NCI-H526 (cell line): ENCODE data around the gene PRF1.
A peak's percentile ranks its signal among the peaks of the same experiment; 100 is the strongest.
"Not testable (repeated sequence)": the region's sequence is repeated elsewhere in the genome, so short reads cannot be mapped to it uniquely, and the experiment has no call there.

ENCODE experiments used
- DNase-seq, 2 experiments: peaks; one replicate each; lab custom pipeline; 2025; lab: John Stamatoyannopoulos, UW

The PRF1 gene

GRCh38 chr10:70602665-70603448, at the start of gene PRF1:
Gene PRF1 (minus strand): TSS chr10:70602741. CDS start chr10:70600902, 1,839 bp downstream.
- no peak for DNase-seq

DNA sequence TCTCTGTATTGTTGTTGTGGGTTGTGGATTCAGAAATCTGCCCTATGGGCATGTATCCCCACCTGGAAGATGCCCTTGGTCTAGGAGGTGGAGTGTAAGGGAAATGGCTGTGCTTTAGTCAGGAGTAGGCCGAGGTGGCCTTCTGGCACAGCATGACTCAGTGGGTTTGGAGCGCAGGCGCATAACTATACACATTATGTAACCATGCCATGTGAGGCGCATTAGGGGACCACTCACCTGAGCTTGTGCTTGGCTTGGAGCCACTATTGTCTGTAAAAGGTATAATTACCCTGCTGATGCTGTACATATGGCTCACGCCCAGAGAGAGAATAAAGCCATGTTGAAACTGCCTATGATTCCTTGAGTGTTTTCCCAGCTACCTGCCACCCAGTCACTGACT, 49.1 kb upstream of the PRF1 start:
- peak in 1 of 2 experiments; percentile 15 for DNase-seq

DNA sequence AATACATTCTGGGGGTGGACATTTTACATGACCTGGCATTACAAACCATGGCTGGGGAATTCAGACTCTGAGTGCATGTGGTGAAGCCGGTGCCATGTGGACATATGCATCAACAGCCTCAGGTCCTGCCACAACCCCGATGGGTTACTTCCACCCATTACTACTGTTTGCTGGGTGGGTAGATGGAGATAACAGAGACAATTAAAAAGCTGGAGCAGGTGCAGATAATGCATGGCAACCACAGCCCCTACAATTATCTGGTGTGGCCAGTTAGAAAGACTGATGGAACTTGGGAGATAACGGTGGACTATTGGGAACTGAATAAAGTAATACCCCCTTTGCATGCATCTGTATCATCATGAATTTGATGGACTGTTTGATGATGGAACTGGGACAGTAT, 48.2 kb upstream of the PRF1 start:
- no peak for DNase-seq

DNA sequence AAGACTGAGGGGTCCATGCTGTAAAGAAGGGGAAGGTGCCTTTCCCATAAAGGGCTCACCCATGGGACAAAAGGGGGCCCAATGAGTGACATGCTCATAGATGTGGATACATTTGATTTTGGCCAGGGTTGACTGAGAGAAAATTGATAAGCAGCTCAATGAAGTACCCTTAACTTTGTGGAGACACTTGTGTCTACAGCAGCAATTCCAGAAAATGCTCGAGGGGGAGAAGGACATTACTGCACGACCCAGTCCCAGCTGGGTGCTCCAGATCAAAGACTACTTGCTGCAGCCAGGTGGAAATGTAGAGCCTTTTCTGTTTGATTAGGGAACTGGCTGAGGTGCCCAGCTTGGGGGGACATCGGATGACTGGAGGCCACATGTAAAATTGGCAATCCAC, 47.6 kb upstream of the PRF1 start:
- DNase-seq: no peak

GRCh38 chr10:70649526-70649925, 47.0 kb upstream of the PRF1 start:
- no peak for DNase-seq

- no peak for DNase-seq
Observed at GRCh38 chr10:70648427-70648826, 45.9 kb upstream of the PRF1 start.

DNA sequence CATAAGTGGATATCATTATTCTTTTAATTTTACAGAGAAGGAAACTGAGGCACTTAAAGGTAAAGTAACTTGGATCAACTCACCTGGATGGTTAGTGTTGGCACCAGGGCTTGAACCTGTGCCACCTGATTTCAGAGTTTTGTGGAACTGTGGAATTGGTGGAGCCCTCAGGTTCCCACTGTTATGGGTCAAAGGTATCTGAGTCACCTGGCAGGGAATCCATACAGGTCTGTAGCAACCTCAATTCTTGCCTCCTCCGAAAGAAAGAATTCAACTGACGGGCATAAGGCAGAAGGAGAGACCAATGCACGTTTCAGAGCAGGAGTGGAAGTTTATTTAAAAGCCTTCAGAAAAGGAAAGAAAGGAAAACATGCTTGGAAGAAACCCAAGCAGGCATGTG, 44.5 kb upstream of the PRF1 start:
- no peak for DNase-seq

- not testable (repeated sequence) for DNase-seq
Observed at GRCh38 chr10:70644959-70645358, 42.4 kb upstream of the PRF1 start.

- DNase-seq: not testable (repeated sequence)
Observed at GRCh38 chr10:70643272-70643671, 40.7 kb upstream of the PRF1 start.

DNA sequence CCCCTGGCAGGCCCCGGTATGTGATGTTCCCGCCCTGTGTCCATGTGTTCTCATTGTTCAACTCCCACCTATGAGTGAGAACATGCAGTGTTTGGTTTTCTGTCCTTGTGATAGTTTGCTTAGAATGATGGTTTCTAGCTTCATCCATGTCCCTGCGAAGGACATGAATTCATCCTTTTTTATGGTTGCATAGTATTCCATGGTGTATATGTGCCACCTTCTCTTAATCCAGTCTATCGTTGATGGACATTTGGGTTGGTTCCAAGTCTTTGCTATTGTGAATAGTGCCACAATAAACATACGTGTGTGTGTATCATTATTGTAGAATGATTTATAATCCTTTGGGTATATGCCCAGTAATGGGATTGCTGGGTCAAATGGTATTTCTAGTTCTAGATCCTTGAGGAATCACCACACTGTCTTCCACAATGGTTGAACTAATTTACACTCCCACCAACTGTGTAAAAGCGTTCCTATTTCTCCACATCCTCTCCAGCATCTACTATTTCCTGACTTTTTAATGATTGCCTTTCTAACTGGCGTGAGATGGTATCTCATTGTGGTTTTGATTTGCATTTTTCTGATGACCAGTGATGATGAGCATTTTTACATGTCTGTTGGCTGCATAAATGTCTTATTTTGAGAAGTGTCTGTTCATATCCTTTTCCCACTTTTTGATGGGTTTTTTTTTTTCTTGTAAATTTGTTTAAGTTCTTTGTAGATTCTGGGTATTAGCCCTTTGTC, 37.3 kb upstream of the PRF1 start:
- not testable (repeated sequence) for DNase-seq

- DNase-seq: not testable (repeated sequence)
Observed at GRCh38 chr10:70634515-70634914, 32.0 kb upstream of the PRF1 start.

- DNase-seq: no peak
Observed at GRCh38 chr10:70634011-70634410, 31.5 kb upstream of the PRF1 start.

DNA sequence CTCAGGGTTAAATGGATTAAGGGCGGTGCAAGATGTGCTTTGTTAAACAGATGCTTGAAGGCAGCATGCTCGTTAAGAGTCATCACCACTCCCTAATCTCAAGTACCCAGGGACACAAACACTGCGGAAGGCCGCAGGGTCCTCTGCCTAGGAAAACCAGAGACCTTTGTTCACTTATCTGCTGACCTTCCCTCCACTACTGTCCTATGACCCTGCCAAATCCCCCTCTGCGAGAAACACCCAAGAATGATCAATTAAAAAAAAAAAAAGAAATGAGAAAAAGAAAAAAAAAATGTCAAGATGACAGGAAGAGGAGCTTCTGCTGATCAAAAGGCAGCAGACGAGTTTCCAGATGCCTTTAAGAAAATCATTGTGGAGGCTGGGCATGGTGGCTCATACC, 29.2 kb upstream of the PRF1 start:
- DNase-seq: not testable (repeated sequence)

DNA sequence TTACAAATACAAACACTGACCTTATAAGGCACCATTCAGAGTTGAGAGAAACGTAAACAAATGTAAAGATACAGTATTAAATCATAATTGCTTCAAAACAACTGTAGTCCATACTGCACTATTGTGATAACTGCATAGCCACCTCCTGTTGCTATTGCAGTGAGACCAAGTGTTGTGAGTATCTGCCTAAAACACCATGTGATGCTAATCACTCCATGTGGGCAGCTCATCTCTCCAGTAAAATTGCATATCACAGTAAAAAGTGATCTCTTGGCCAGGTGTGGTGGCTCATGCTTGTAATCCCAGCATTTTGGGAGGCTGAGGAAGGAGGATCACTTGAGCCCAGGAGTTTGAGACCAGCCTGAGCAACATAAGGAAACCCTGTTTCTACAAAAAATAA, 26.8 kb upstream of the PRF1 start:
- DNase-seq: no peak

DNA sequence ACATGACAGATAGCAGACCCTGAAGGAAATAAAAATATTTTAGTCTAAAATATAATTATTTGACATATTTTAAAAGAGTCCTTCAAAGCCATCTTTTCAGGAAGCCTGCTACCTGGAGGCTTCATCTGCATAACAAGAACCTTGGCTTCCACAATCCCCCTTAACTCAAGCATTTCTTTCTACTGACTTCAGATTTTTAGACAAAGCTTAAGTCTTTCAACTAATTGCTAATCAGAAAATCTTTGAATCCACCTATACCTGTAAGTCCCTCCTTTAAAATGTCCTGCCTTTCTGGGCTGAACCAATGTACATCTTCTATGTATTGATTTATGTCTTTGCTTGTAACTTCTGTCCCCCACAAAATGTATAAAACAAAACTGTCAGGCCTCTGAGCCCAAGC, 23.5 kb upstream of the PRF1 start:
- no peak for DNase-seq

DNA sequence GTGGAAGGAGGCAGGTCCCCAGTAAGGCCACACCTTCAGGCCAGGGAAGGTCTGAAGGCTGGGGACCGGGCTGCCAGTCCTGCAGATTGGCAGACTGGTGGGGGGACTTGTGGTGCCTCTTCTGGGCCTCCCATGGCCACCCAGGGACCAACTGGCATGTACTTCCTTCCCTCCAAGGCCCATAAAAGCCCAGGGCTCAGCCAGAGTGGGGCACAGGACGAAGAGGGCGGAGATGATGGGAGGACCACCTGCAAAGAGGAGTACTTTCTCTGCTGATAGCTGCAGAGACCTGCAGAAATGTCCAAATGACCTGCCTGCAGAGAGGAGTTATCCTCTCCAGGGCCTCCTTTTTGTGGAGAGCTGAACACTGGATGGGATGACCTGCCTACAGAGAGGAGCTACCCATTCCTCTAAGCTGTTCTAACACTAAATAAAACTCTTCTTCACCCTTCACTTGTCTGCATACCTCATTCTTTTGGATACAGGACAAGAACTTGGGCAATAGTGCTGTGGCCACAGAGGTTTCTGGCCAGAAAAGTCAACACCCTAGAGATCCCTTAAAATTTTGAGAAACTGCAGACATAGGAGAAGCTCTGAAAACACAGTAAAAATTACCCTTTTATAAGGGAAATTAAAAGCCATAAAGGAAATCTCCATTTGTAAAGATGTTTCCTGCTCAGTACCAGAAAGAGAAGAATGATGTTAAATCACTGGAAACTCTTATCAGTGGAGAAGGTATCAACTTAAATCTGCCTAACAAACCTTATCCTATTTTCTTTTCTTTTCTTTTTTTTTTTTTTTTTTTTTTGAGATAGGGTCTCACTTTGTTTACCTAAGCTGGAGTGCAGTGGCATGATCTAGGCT, 20.7 kb upstream of the PRF1 start:
- DNase-seq: no peak

GRCh38 chr10:70622541-70622940, 20.0 kb upstream of the PRF1 start:
- DNase-seq: no peak

DNA sequence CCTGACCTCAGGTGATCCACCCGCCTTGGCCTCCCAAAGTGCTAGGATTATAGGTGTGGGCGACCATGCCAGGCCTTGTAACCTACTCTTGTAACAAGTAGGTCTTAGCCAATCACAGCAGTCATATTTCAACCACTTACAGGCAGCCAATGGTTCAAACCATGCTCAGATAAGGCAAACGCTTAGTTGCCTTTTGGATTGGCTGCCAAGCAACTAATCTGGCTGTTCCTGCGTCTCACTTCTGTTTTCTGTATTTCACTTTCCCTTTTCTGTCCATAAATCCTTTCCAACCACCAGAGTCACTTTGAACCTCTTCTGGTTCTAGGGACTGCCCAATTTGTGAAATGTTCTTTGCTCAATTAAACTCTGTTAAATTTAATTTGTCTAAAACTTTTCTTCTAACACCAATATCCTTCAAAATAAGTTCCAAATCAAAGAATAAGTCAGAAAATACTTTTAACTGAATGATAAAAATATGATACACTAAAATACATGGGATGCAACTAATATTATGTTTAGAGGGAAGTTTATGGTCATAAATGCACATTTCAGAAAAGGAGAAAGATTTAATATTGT, 19.1 kb upstream of the PRF1 start:
- no peak for DNase-seq

GRCh38 chr10:70620020-70620289, 17.4 kb upstream of the PRF1 start:
- no peak for DNase-seq

DNA sequence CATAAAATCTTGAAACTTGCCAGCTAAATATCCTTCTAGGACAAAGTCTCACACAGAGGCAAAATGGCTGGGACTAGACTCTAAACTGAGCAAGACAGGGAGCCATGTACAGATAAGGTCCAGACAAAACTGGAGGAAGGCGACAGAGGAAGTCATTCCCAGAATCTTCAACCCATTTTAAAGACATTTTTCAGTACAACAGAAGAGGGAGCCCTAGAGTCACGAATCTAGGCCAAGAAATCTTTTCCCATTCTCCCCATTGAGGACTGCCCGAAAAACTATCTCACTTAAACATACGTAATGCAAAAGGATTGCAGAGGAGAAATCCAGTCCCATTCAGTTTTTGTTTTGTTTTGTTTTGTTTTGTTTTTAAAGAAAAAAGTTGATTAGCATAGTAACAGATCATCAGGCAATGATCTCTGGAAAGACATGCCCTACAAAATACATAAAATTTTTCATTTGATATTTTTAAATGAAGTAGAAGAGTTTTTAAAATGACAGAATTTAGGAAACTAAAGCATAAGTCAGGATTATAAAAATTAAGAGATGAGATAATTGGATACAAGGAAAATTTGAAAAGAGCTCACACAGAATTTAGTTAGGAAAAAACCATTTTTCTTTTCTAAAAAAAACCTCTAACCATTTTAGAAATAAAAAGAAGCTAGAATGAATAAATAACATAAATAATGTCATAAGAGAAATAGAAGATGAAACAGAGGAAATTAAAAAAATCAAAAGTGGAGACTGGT, 16.9 kb upstream of the PRF1 start:
- DNase-seq: peak; percentile 2 to 35

DNA sequence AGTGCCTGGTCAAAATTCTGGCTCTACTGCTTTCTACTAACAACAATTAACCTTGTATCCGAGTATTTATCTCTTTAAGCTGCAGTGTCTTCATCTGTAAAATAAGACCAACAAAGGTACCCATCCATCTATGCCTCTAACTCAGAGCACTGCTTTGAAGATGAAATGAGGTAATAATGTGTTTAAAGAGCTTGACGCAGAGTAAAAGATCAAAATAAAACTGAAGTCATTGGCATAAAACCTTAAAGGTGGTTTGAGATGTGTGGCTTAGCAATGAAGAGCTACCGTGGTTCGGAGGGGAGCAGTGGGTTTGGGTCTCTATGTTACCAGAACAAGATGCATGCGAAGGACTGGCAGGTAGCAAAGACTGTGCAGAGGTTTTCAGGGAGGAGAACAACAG, 16.1 kb upstream of the PRF1 start:
- no peak for DNase-seq
